GM20000 (cell line): ENCODE data around the gene EFCAB11.

Source experiments
- DNase-seq: peaks from one replicate; pipeline ENCODE4 v3.0.0; 2012; ENCODE audit warnings: low spot score
- CTCF ChIP-seq: IDR thresholded peaks from 2 replicates; pipeline ENCODE4 v1.5.1; 2012; ENCODE audit warnings: mild to moderate bottlenecking, control low read depth; ENCODE audit errors: extremely low read depth, missing control alignments

The EFCAB11 gene

DNA sequence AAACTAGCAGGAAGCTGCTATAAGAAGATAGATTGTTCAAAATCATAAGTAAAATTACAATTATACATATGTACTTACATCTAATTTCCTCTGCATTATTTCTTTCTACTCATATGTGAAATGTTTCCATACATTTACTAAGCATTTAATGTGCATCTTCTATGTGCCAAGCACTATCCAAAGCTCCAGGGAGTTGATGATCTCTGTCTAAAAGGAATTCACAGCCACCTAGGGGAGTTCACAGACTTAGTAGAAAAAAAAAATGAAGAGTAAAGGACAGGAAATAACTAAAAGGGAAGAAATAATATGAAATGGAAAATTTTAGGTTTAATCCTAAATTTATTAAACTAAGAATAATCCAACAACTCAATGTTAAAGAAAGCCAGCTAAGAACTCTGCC is 91.7 kb downstream of the EFCAB11 start:
- DNase-seq: no peak
- TF ChIP-seq CTCF: no peak

DNA sequence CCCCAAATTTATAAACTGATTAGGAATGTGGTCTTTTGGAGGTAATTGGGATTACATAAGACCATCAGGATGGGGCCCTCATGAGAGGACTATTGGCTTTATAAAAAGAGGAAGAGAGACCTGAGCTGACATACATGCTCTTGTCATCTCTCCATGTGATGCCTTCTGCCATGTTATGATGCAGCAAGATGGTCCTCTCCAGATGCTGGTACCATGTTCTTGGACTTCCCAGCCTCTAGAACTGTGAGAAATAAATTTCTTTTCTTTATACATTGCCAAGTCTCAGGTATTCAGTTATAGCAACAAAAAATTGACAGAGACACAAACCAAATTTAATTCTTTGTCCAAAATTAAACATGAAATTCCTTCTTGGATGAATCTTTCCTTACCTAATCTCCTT is 92.9 kb downstream of the EFCAB11 start:
- no peak for TF ChIP-seq CTCF
- no peak for DNase-seq

DNA sequence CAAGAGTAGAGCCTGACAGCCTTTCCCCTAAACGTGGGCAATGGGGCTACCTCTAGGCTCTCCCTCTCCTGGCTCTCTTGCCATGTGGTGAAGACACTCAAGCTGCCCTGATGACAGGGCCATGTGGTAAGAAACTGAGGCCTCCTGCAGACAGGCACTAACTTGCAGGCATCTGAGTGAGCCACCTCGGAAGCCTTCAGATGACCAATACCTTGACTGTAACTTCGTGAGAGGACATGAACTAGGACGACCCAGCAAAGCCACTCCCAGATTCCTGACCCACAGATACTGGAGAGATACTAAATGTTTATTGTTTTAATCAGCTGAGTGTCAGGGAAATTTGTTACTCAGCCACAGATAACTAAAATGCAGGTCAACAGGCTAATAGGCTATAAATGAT is 96.4 kb downstream of the EFCAB11 start:
- TF ChIP-seq CTCF: no peak
- DNase-seq: no peak

DNA sequence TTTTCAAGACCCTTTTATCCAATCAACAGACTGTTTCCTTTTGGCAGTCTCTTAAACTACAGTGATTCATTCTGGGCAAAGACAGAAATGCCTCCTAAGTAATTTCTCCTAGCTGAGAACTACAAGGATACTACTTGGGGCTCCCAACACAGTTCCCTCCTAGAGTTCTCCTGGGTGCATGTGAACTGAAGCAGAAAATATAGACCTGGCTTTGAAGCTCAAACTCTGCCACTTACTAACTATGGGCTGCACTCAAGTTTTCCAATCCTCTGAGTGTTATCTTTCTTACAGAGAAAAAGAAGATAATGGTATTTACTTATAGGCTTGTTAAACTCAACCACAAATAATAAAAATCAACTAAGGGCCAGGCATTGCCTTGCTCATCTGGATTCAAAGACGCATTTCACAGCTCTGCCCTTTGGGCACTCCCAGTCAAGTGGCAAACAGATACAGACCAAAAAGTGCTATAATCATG is 97.6 kb downstream of the EFCAB11 start:
- no peak for TF ChIP-seq CTCF
- no peak for DNase-seq

- TF ChIP-seq CTCF: no peak
- DNase-seq: no peak
Measured at GRCh38 chr14:89855961-89856656, 98.4 kb downstream of the EFCAB11 start.

GRCh38 chr14:89853936-89854693 is 100.4 kb downstream of the EFCAB11 start:
- no peak for DNase-seq
- TF ChIP-seq CTCF: no peak

DNA sequence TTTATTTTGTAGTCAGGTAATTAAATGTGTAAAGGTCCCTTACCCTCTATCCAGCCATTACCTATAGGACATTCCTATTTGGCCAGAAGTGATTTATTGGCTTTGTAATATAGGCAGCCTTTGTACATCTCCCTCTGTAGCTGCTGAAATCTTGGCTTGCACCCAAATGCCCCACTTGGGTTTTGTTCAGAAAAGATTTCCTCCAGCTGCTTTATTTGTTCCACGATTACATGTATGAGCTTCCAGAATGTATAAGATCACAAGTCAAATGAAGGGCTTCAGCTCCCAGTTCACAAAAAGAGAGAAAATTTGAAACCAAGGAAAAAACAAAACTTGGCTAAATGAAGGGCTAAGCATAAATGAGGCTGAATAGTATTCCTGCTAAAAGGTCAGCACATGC is 103.4 kb downstream of the EFCAB11 start:
- no peak for DNase-seq
- no peak for TF ChIP-seq CTCF
